CD4-positive, alpha-beta T cell treated with Interleukin-6 at 100 ng/mL for 8 hours (primary cell): ENCODE measurements around the gene CLASP1.
"Not testable (repeated sequence)": the region's sequence is repeated elsewhere in the genome, so short reads cannot be mapped to it uniquely, and the experiment has no call there.

Source experiments
- DNase-seq: peaks from one replicate; pipeline ENCODE4 v3.0.0-alpha.2; 2020; ENCODE audit warnings: mixed read lengths, low spot score

Gene CLASP1

DNA sequence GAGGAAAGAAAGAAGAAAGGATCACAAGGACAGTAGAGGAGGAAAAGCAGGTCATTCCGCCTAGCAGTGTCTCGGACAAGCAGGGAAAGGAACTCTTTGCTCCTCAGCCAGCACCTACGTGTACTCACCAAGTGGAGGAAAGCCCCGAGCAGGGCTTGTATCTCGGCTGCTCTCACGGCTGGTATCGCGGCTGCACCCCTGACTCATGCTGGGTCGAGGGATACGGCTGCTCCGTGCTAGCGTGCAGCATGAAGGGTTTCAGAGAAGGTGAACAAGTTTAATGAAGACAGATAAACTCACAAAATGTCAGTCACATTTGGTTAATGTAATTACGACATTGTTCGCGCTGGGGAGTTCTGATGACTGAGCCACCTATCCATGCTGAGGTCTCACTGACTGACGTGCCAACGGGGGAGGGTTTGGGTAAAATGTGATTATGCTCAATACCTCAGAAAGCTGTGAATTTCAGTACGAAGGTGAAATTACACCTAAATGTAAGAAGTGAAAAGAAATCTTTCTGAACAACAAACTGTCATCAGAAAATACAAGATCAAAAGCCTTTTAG lies 230.7 kb downstream of the CLASP1 start:
- DNase-seq = no peak

DNA sequence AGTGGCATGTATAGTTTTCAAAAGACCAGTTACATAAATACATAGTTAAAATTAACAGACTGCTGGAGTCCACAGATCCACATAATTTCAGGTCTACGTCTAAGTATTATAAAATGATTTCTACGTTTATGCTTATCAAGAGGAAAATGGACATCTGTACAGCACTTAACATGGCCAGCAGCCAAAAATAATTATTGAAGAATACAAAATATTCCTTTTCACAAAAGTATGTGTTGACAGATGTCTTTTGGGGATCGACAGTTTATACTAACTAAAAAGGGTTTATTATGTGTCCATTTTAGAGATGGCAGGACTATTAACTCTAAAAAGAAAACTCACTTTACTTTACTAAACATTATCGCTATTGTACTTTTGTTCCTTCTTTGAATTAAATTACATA lies 231.4 kb downstream of the CLASP1 start:
- DNase-seq = no peak

DNA sequence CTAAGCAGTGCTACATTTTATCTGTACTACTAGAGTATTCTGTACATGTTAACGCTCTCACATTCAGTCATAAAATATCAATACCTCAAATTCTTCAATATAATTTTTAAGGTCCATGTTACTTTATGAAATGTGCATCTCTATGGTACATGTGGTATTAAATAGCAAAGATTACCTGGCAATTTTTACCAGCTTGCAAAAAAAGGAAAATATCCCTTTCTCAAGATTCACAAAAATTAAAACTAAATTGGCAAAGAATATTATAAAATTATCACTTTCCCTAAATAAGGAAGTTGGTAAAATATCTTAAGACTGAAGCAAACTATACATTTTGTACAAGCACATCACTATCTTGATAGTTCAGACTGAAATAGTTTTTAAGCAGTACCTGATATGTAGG lies 233.5 kb downstream of the CLASP1 start:
- DNase-seq = no peak

DNA sequence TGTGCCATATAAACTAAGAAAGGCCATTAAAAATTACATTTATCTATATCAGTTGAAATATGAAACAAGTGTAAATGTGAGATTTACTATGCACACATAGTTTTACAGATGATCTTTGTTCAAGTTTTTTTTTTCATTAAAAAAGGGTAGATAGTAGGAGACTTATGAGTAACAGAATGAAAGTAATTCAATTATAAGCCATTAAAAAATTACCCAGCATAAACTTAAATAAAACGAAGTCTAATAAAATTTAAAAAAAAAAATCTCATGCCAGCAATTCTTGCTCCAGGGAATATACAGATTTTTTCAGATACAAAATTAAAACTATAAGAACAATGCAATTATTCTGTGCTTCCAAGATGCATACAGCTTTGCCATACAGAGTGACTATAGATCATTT lies 236.9 kb downstream of the CLASP1 start:
- no peak for DNase-seq

DNA sequence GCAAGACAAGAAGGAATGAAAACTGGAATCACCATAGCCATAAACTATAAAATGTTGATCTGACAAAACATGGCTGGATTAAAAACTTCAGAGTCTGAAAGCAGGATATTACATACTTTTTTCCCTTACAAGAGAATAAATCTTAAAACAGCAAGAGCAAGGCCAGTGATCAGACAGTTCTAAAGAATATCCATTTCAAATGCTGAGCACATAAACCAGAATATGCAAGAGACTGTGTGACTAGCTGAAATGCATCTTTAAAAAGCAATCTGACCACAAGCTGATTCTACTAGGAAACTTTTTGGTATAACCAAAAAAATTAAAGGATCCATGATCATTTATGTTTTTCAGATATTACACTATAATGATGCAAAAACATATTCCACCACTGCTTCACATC lies 239.3 kb downstream of the CLASP1 start:
- DNase-seq = no peak

DNA sequence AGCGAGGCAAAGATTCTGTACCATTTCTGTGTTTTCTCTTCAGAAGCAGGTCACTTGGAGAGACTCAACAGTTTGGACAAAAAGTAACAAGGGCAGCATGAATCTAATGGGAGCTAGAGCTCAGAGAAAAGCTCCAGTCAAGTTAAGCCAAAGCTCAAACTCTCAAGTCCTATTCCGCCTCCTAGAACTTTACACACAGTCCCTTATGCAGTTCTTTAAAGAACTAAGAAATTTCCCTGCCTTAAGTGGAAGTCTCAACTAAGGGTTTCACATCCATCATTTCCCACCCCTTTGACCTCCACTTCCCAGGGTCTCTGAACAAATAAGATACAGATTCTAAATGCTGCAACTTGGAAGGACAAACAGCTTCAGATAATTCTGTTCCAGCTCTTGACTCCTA lies 239.9 kb downstream of the CLASP1 start:
- no peak for DNase-seq

DNA sequence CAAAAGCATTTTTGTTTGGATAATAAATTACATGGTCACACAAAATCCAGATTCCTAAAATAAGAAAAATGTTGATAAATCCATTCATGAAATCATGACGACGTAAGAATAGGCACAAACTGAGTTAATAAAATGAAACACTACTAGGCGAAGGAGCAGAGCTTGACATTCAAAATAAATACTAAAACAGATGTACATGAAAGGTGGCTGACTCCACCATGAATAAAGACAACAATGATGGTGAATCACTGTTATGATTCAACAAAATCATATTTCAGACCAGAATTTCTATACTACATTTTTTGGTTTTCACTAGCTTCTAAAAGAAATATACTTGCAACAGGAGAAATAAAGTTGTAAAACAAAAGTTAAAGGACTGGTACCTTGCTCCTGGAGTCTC lies 240.6 kb downstream of the CLASP1 start:
- DNase-seq = no peak

DNA sequence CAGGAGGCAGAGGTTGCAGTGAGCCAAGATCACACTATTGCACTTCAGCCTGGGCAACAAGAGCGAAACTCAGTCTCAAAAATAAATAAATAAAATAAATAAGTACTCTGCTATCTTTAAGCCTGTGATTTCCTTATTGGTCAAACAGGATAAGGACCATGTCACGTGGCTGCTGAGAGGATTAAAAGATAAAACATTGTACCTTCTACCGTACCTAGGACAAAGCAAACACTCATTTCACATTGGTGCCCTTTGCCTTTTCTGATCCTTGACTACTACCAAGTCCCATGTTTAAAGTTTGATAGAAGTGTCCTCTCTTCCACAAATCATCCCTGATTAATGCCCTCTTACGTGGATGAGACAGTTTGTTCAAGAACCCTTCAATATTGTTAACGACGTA lies 244.0 kb downstream of the CLASP1 start:
- no peak for DNase-seq

DNA sequence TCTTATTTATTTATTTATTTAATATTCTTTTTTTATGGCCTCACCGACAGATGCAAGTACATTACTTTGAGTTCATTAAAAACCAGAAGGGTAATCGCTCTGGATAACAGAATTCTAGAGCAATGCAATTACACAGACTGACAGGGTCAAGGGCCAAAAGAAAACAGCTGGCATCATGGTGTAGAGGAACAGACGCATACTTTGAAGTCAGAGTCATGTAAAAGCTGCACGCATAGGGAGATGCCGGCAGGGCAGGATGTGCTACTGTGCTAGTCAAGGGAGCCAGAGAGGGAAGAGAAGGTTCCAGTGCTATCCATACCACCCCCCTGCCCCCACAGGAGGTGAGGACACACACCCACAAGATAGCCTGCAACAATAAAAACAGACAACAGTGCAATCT lies 249.1 kb downstream of the CLASP1 start:
- no peak for DNase-seq

DNA sequence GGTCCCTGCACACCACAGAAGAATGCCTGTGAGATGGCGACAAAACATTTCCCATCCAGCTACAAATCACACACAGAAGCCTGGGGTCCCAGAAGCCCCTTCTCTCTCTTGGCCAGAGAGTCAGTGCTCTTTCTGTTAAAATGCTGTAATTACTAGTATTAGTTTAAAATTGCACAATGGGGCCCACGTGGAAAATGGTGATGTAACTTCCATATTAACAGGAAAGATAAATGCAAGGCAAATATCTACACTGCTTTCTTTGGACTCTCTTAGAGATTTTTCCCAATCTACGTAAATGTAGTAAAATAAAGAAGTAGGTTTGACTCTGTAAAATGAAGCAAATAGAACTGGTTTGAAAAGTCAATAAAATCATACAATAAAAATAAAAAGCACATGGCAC lies 250.4 kb downstream of the CLASP1 start:
- DNase-seq = no peak

DNA sequence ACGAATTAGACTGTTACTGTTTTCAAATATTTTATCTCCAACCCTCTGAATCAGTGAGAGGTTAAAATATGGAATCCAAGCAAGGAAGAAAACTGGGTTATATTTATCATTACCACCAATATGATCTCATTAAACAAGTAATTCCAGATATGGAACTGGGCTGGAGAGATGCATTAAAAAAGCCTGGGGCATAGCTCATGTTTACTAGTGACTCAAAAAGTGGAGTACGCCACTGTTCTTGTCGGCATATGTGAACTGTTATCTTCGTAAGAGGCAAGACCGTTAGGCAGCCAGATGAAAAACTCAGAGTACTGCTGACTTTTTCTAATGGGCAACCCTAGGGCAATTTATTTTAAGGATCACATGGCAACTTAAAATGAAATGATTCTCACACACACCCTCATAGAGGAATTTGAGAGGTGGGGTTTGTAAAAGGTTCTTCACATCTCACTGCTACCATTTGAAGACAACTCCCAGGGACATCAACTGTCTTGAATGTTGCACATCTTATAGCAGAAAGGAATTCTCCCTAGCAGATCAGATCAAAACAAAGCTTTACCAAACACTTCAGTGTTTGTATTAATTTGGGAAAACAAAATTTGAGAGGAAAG lies 259.1 kb downstream of the CLASP1 start:
- DNase-seq = no peak

DNA sequence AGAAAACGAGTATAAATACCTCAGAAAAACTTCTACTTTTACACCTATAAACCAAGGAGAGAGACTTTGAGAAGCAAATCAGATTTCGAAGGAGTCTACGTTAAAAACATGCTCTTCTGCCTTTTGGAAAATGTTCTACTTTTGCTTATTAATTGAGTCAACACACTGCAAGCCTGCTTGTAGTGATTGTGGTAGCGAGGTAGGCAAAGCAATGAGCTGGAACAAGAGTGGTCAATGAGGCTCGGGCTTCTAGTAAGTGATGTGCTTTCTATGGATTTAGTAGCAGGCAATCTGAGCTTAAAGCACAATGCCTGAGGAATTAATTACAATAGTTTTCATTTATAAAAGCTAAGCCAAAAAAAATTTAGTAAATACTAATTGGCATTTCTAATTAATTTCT lies 260.9 kb downstream of the CLASP1 start:
- no peak for DNase-seq

DNA sequence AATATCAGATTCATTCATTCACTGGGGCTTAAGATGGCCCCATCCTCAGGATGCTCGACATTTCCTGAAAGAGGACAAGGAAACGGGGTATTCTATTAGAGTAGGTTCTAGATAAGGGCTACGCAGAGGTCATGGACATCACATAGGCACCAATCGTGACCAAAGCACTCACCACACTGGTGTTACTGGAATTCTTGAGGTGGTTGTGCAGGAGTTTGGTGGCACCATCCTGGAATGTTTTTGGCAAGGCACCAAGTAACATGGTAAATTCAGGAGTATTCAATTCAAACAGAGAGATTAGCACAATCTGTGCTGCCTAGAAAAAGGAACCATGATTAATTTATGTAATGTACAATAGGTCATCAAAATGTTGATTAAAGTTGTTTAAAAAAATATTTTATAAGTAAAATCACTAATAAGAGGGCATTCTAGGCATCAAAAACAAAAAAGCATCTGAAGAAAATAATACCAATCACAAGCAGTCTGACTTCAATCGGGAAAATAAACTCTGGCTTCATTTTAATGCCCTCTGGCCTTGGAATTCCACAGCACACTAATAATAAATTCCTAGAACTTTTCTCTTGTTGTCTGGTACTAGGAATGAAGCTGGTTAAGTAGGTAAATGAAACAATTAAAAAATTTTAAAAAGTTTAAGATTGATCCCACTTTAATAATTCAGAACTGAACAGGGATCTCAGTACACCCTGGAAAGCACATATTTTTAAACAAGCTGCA lies 261.5 kb downstream of the CLASP1 start:
- DNase-seq = no peak

DNA sequence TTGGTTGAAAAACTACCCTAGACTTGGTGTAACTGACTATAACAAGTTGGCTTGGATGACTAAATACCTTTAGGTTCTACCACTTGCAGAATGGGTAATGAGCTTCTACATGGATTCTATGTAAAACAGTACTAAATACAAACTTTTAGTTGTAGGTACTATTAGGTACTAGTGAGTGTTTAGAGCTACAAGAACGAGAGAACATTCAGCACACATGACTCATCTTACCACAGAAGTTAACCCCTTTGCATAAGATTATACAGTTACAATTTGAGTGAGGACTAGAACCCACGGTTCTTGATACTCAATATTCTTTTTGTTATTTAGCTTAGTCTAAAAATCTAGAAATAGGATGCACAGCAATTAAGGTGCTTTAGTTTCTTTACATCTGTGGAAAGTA lies 262.6 kb downstream of the CLASP1 start:
- DNase-seq = no peak

DNA sequence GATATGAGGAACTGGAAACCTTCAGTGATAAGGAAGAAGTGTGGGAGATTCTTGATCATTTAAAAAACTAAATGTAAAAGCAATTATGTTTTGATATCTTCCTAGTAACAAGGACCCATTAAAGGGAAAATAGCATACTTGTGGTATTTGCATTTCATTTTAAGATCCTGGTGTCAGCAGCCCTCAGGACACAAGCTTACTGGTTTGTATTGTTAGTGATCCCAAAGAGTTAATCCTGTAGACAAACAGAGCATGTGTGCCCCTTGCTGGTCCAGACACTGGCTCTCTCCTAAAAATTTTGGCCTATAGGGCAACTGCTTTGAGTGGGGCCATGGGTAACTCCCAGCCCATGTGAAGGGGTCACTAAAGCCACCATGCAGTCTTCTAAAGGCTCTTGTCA lies 263.2 kb downstream of the CLASP1 start:
- DNase-seq = no peak

DNA sequence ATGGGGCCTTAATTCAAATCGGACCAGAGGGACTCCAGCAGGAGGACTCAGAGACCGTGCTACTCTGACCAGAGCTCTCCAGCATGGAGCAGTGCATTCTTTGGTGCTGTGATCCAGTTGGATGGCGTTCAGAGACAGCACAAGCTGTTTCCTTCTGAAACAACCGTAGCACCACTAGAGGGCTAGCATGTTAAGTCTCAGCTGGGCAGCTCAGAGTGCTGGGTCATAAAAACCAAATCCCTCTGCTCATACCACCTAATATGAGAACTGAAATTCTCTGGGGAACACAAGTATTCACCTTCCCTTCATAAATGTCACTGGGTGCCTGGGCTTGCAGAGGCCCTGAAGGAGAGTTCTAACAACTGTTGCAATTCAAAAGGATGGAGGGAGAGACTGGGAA lies 266.5 kb downstream of the CLASP1 start:
- DNase-seq = no peak

DNA sequence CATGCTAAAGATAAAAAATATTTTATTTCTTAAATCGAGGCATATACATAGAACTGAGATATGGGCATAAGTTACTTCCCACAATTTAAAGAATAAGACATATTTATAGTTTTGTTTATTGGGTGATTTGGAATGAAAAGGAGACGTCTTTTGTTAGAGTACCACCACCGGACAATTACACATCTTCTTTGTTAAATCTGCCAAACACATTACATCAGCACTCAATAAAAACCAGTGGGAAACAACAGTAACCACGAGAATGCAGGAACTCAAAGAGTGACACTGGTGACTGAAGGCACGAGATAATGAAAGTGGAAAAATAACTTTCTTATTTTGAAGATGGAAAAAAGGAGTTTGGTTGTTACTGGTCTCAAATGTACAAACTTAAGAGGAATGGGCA lies 271.6 kb downstream of the CLASP1 start:
- DNase-seq = no peak

DNA sequence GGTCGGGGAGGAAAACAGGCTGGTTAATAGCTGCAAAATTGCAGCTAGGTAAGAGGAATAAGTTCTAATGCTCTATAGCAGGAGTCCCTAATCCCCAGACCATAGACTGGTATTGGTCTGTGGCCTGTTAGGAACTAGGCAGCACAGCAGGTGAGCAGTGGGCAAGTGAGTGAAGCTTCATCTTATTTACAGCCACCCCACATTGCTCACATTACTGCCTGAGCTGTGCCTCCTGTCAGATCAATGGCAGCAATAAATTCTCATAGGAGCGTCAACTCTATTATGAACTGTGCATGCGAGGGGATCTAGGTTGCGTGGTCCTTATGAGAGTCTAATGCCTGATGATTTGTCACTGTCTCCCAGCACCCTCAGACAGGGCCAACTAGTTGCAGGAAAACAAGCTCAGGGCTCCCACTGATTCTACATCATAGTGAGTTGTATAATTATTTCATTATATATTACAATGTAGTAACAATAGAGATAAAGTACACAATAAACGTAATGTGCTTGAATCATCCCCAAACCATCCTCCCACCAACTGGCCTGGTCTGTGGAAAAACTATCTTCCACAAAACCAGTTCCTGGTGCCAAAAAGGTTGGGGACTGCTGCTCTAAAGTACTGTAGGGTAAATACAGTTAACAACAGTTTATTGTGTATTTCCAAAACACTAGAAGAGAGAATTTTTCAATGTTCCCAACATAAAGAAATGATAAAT lies 272.6 kb downstream of the CLASP1 start:
- DNase-seq = no peak

DNA sequence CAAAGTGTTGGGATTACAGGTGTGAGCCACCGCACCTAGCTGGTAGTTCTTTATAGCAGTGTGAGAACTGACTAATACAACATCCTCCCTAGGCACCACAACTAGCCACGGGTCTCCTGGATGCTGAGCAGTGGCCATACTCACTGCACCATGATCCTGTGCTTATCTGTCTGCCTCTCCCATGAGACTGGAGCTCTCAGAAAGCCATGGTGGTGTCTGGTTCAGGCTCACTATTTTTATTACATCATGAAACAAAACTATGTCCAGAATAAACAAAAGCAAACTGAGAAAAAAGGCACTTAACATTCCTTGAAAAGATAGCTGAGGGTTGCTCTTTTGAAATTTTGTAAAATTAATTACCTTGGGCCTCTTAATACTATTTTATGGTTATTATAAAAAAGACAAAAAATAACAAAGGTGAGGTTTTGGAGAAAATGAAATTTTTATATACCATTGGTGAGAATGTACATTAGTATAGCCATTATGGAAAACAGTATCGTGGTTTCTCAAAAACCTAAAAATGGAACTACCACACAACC lies 273.6 kb downstream of the CLASP1 start:
- no peak for DNase-seq

DNA sequence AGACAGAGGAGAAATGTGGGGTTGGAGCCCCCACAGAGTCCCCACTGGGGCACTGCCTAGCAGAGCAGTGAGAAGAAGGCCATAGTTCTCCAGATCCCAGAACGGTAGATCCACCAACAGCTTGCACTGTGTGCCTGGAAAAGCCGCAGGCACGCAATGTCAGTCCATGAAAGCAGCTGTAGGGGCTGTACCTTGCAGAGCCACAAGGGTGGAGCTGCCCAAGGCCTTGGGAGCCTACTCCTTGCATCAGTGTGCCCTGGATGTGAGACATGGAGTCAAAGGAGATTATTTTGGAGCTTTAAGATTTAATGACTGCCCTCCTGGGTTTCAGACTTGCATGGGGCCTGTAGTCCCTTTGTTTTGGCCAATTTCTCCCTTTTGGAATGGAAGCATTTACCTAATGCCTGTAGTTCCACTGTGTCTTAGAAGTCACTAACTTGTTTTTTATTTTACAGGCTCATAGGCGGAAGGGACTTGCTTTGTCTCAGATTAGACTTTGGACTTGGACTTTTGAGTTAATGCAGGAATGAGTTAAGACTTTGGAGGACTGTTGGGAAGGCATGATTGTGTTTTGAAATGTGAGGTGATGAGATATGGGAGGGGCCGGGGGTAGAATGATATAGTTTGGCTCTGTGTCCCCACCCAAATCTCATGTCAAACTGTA lies 274.7 kb downstream of the CLASP1 start:
- DNase-seq = not testable (repeated sequence)

DNA sequence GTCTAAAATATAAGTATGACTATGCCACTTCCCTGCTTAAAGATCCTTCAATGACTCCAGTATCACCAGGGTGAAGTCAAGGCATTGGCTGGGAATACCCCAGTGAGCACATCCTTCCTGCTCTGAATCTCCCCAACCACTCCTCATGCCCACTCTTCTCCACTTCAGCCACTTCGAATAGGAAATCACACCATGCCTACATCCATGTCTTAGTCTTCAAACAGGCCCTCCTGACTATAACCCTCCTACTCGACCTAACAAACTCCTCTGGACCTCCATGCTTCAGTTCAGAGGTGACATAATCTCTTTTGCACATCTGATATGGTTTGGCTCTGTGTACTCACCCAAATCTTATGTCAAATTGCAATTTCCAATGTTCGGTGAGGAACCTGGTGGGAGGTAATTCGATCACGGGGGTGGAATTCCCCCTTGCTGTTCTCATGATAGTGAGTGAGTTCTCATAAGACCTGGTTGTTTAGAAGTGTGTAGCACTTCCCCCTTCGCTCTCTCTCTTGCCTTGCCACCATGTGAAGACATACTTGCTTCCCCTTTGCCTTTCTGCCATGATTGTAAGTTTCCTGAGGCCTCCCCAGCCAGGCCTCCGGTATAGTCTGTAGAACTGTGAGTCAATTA lies 276.4 kb downstream of the CLASP1 start:
- no peak for DNase-seq

DNA sequence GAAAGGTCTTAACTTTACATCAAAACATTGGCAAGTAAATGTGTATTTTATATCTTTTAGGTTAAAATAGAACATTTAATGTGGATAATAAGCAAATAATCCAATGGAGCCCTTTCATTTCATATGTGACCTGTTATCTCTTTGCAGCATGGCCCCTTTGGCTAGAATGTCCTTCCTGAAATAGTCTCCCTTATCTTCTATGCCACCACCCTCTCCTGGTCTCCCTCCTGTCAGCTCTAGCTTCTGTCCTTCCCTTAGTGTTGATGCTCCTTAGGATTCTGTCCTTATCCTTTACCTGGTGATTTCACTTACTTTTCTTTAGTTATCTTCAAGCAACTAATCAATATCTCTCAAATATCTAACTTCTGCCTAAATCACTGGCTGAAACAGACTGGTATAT lies 277.2 kb downstream of the CLASP1 start:
- DNase-seq = no peak
